ENCODE measurements around the gene SEMA3C.

Gene SEMA3C

GRCh38 chr7:80819503-80819902 is 99.3 kb downstream of the SEMA3C start:
- DNase-seq: no peak

GRCh38 chr7:80818181-80818580 is 100.7 kb downstream of the SEMA3C start:
- DNase-seq: no peak

GRCh38 chr7:80816806-80817205 is 102.0 kb downstream of the SEMA3C start:
- no peak for DNase-seq

GRCh38 chr7:80815733-80816132 is 103.1 kb downstream of the SEMA3C start:
- DNase-seq: no peak

GRCh38 chr7:80809545-80809944 is 109.3 kb downstream of the SEMA3C start:
- no peak for DNase-seq

- no peak for DNase-seq
Observed at GRCh38 chr7:80807166-80807900, 111.5 kb downstream of the SEMA3C start.

- no peak for DNase-seq
Observed at GRCh38 chr7:80806663-80807062, 112.2 kb downstream of the SEMA3C start.

GRCh38 chr7:80804589-80804988 is 114.3 kb downstream of the SEMA3C start:
- DNase-seq: no peak

- DNase-seq: no peak
Observed at GRCh38 chr7:80802527-80802926, 116.3 kb downstream of the SEMA3C start.

- no peak for DNase-seq
Observed at GRCh38 chr7:80794631-80795573, 123.9 kb downstream of the SEMA3C start.

GRCh38 chr7:80791509-80791929 is 127.3 kb downstream of the SEMA3C start:
- DNase-seq: no peak

- no peak for DNase-seq
Observed at GRCh38 chr7:80790877-80791276, 128.0 kb downstream of the SEMA3C start.

GRCh38 chr7:80787721-80788120 is 131.1 kb downstream of the SEMA3C start:
- no peak for DNase-seq

GRCh38 chr7:80785961-80786536 is 132.8 kb downstream of the SEMA3C start:
- no peak for DNase-seq

- DNase-seq: no peak
Observed at GRCh38 chr7:80785276-80785675, 133.6 kb downstream of the SEMA3C start.

GRCh38 chr7:80783678-80784327 is 135.0 kb downstream of the SEMA3C start:
- DNase-seq: no peak

- DNase-seq: no peak
Observed at GRCh38 chr7:80783186-80783677, 135.6 kb downstream of the SEMA3C start.

GRCh38 chr7:80781561-80781979 is 137.3 kb downstream of the SEMA3C start:
- DNase-seq: no peak

GRCh38 chr7:80781146-80781545 is 137.7 kb downstream of the SEMA3C start:
- DNase-seq: no peak

- DNase-seq: no peak
Observed at GRCh38 chr7:80779456-80779855, 139.4 kb downstream of the SEMA3C start.

- no peak for DNase-seq
Observed at GRCh38 chr7:80775897-80776296, 143.0 kb downstream of the SEMA3C start.

- no peak for DNase-seq
Observed at GRCh38 chr7:80775482-80775881, 143.4 kb downstream of the SEMA3C start.

- DNase-seq: no peak
Observed at GRCh38 chr7:80774843-80775242, 144.0 kb downstream of the SEMA3C start.

Data from CD4-positive, alpha-beta T cell treated with Interleukin-17A for 4 hours (primary cell).